ENCODE measurements around the gene SLX1A.
"Not testable (repeated sequence)": the region's sequence is repeated elsewhere in the genome, so short reads cannot be mapped to it uniquely, and the experiment has no call there.

SLX1A gene

GRCh38 chr16:30152517-30152916 is 41.2 kb upstream of the SLX1A start:
- no peaks in the 10 kb centered on the region for H3K36me3 ChIP-seq (ENCODE audit: insufficient read depth, insufficient read length, low read length)
- H3K9me3 ChIP-seq (ENCODE audit: insufficient read depth, low read length), result peaks cover 14% of the 10 kb centered on the region
- H3K9ac ChIP-seq (ENCODE audit: insufficient read length, low read depth), result no peak overlapping the region
- no peak for DNase-seq (ENCODE audit: low read depth, low spot score)
- H3K4me1 ChIP-seq (ENCODE audit: insufficient read depth, insufficient read length), result no peaks in the 10 kb centered on the region
- H3K27me3 ChIP-seq (ENCODE audit: insufficient read depth, insufficient read length), result no peaks in the 10 kb centered on the region
- no peak overlapping the region for H3K4me3 ChIP-seq (ENCODE audit: insufficient read length, low read depth)
- TF ChIP-seq SUZ12 (IDR thresholded peaks at IDR 0.05; ENCODE audit: extremely low read depth, insufficient read depth, insufficient read length) (no peak), ZNF274 (IDR thresholded peaks at IDR 0.05; ENCODE audit: low read depth, low read length) (no peak), YY1 (IDR thresholded peaks at IDR 0.05; ENCODE audit: insufficient read depth, insufficient read length) (no peak)

GRCh38 chr16:30155188-30155587 is 38.5 kb upstream of the SLX1A start:
- TF ChIP-seq SUZ12 (IDR thresholded peaks at IDR 0.05; ENCODE audit: extremely low read depth, insufficient read depth, insufficient read length) (no peak), ZNF274 (IDR thresholded peaks at IDR 0.05; ENCODE audit: low read depth, low read length) (no peak), YY1 (IDR thresholded peaks at IDR 0.05; ENCODE audit: insufficient read depth, insufficient read length) (no peak)
- Histone ChIP-seq H3K9me3 (ENCODE audit: insufficient read depth, low read length) (no peaks in the 10 kb centered on the region; the same call in 1 of the 2 replicates), H3K4me3 (ENCODE audit: insufficient read length, low read depth) (no peak overlapping the region), H3K9ac (ENCODE audit: insufficient read length, low read depth) (no peak overlapping the region), H3K36me3 (ENCODE audit: insufficient read depth, insufficient read length, low read length) (no peaks in the 10 kb centered on the region), H3K27me3 (ENCODE audit: insufficient read depth, insufficient read length) (no peaks in the 10 kb centered on the region), H3K4me1 (ENCODE audit: insufficient read depth, insufficient read length) (no peaks in the 10 kb centered on the region)
- DNase-seq (ENCODE audit: low read depth, low spot score), result no peak

GRCh38 chr16:30157214-30157613 is 36.5 kb upstream of the SLX1A start:
- TF ChIP-seq YY1 (IDR thresholded peaks at IDR 0.05; ENCODE audit: insufficient read depth, insufficient read length) (no peak), SUZ12 (IDR thresholded peaks at IDR 0.05; ENCODE audit: extremely low read depth, insufficient read depth, insufficient read length) (no peak), ZNF274 (IDR thresholded peaks at IDR 0.05; ENCODE audit: low read depth, low read length) (no peak)
- no peak for DNase-seq (ENCODE audit: low read depth, low spot score)

GRCh38 chr16:30163538-30163937 is 30.1 kb upstream of the SLX1A start:
- Histone ChIP-seq H3K4me3 (ENCODE audit: insufficient read length, low read depth) (no peak overlapping the region), H3K27me3 (ENCODE audit: insufficient read depth, insufficient read length) (no peaks in the 10 kb centered on the region), H3K9me3 (ENCODE audit: insufficient read depth, low read length) (no peaks in the 10 kb centered on the region), H3K9ac (ENCODE audit: insufficient read length, low read depth) (no peak overlapping the region), H3K36me3 (ENCODE audit: insufficient read depth, insufficient read length, low read length) (no peaks in the 10 kb centered on the region), H3K4me1 (ENCODE audit: insufficient read depth, insufficient read length) (no peaks in the 10 kb centered on the region)
- DNase-seq (ENCODE audit: low read depth, low spot score), result no peak
- TF ChIP-seq SUZ12 (IDR thresholded peaks at IDR 0.05; ENCODE audit: extremely low read depth, insufficient read depth, insufficient read length) (no peak), ZNF274 (IDR thresholded peaks at IDR 0.05; ENCODE audit: low read depth, low read length) (no peak), YY1 (IDR thresholded peaks at IDR 0.05; ENCODE audit: insufficient read depth, insufficient read length) (no peak)

More at GRCh38 chr16:30157214-30157613, 36.5 kb upstream of the SLX1A start:
- Histone ChIP-seq H3K4me1 (ENCODE audit: insufficient read depth, insufficient read length) (no peaks in the 10 kb centered on the region), H3K9me3 (ENCODE audit: insufficient read depth, low read length) (no peaks in the 10 kb centered on the region), H3K9ac (ENCODE audit: insufficient read length, low read depth) (no peak overlapping the region), H3K4me3 (ENCODE audit: insufficient read length, low read depth) (no peak overlapping the region), H3K36me3 (ENCODE audit: insufficient read depth, insufficient read length, low read length) (no peaks in the 10 kb centered on the region), H3K27me3 (ENCODE audit: insufficient read depth, insufficient read length) (no peaks in the 10 kb centered on the region)

- H3K9ac ChIP-seq (ENCODE audit: insufficient read length, low read depth), result no peak overlapping the region
- H3K4me3 ChIP-seq (ENCODE audit: insufficient read length, low read depth), result no peak overlapping the region
- H3K36me3 ChIP-seq (ENCODE audit: insufficient read depth, insufficient read length, low read length), result no peaks in the 10 kb centered on the region
- H3K4me1 ChIP-seq (ENCODE audit: insufficient read depth, insufficient read length), result no peaks in the 10 kb centered on the region
- H3K27me3 ChIP-seq (ENCODE audit: insufficient read depth, insufficient read length), result no peaks in the 10 kb centered on the region
- TF ChIP-seq SUZ12 (IDR thresholded peaks at IDR 0.05; ENCODE audit: extremely low read depth, insufficient read depth, insufficient read length) (no peak), ZNF274 (IDR thresholded peaks at IDR 0.05; ENCODE audit: low read depth, low read length) (no peak), YY1 (IDR thresholded peaks at IDR 0.05; ENCODE audit: insufficient read depth, insufficient read length) (no peak)
- DNase-seq (ENCODE audit: low read depth, low spot score), result no peak
- no peaks in the 10 kb centered on the region for H3K9me3 ChIP-seq (ENCODE audit: insufficient read depth, low read length)
These were observed 27.3 kb upstream of the SLX1A start for GRCh38 chr16:30166202-30166902.

- DNase-seq (ENCODE audit: low read depth, low spot score); H3K4me3 ChIP-seq (ENCODE audit: insufficient read length, low read depth); H3K9ac ChIP-seq (ENCODE audit: insufficient read length, low read depth); H3K27me3 ChIP-seq (ENCODE audit: insufficient read depth, insufficient read length); H3K4me1 ChIP-seq (ENCODE audit: insufficient read depth, insufficient read length); H3K9me3 ChIP-seq (ENCODE audit: insufficient read depth, low read length); H3K36me3 ChIP-seq (ENCODE audit: insufficient read depth, insufficient read length, low read length): not testable (repeated sequence)
These were observed 24.9 kb upstream of the SLX1A start for GRCh38 chr16:30168746-30169145.

- not testable (repeated sequence) for H3K4me1 ChIP-seq (ENCODE audit: insufficient read depth, insufficient read length); H3K9me3 ChIP-seq (ENCODE audit: insufficient read depth, low read length); H3K4me3 ChIP-seq (ENCODE audit: insufficient read length, low read depth); H3K27me3 ChIP-seq (ENCODE audit: insufficient read depth, insufficient read length); H3K9ac ChIP-seq (ENCODE audit: insufficient read length, low read depth); H3K36me3 ChIP-seq (ENCODE audit: insufficient read depth, insufficient read length, low read length); DNase-seq (ENCODE audit: low read depth, low spot score)
These were observed 24.3 kb upstream of the SLX1A start for GRCh38 chr16:30169416-30169815.

GRCh38 chr16:30170145-30170544 is 23.5 kb upstream of the SLX1A start:
- not testable (repeated sequence) for H3K4me3 ChIP-seq (ENCODE audit: insufficient read length, low read depth); H3K4me1 ChIP-seq (ENCODE audit: insufficient read depth, insufficient read length); DNase-seq (ENCODE audit: low read depth, low spot score); H3K9ac ChIP-seq (ENCODE audit: insufficient read length, low read depth); H3K9me3 ChIP-seq (ENCODE audit: insufficient read depth, low read length); H3K27me3 ChIP-seq (ENCODE audit: insufficient read depth, insufficient read length); H3K36me3 ChIP-seq (ENCODE audit: insufficient read depth, insufficient read length, low read length)

Data from NT2/D1 (cell line).